ENCODE data around the gene LAMB4.

LAMB4 gene

GRCh38 chr7:108130261-108130660, at the start of gene LAMB4:
LAMB4 (minus strand) TSS chr7:108130361; CDS start chr7:108123164, 7,197 bp downstream.
- DNase-seq = no peak

GRCh38 chr7:108178398-108178797, 48.2 kb upstream of the LAMB4 start:
- no peak for DNase-seq

- no peak for DNase-seq
Observed at GRCh38 chr7:108171164-108171563, 41.0 kb upstream of the LAMB4 start.

- DNase-seq = no peak
Observed at GRCh38 chr7:108170251-108170650, 40.1 kb upstream of the LAMB4 start.

GRCh38 chr7:108167460-108167859, 37.3 kb upstream of the LAMB4 start:
- no peak for DNase-seq

- DNase-seq = no peak
Observed at GRCh38 chr7:108166687-108167086, 36.5 kb upstream of the LAMB4 start.

GRCh38 chr7:108165723-108166122, 35.6 kb upstream of the LAMB4 start:
- no peak for DNase-seq

- DNase-seq = no peak
Observed at GRCh38 chr7:108164946-108165345, 34.8 kb upstream of the LAMB4 start.

- no peak for DNase-seq
Observed at GRCh38 chr7:108164342-108164741, 34.2 kb upstream of the LAMB4 start.

- no peak for DNase-seq
Observed at GRCh38 chr7:108158776-108159175, 28.6 kb upstream of the LAMB4 start.

GRCh38 chr7:108157606-108158335, 27.6 kb upstream of the LAMB4 start:
- no peak for DNase-seq

GRCh38 chr7:108156897-108157605, 26.9 kb upstream of the LAMB4 start:
- no peak for DNase-seq

GRCh38 chr7:108152198-108152597, 22.0 kb upstream of the LAMB4 start:
- no peak for DNase-seq

GRCh38 chr7:108149908-108150307, 19.7 kb upstream of the LAMB4 start:
- no peak for DNase-seq

- no peak for DNase-seq
Observed at GRCh38 chr7:108149119-108149518, 19.0 kb upstream of the LAMB4 start.

- DNase-seq = no peak
Observed at GRCh38 chr7:108147031-108147563, 16.9 kb upstream of the LAMB4 start.

- DNase-seq = peak; percentile 52 to 80
Observed at GRCh38 chr7:108146070-108146842, 16.1 kb upstream of the LAMB4 start.

GRCh38 chr7:108145401-108145800, 15.2 kb upstream of the LAMB4 start:
- no peak for DNase-seq

GRCh38 chr7:108144931-108145330, 14.8 kb upstream of the LAMB4 start:
- no peak for DNase-seq

- DNase-seq = no peak
Observed at GRCh38 chr7:108143658-108144420, 13.7 kb upstream of the LAMB4 start.

GRCh38 chr7:108142675-108143259, 12.6 kb upstream of the LAMB4 start:
- DNase-seq = no peak

- DNase-seq = no peak
Observed at GRCh38 chr7:108142180-108142579, 12.0 kb upstream of the LAMB4 start.

Data from hippocampal formation (tissue), 2 donors.